Fibroblast of the aortic adventitia (primary cell): Measurements from ENCODE around the gene EIF2B5. TPM values are rescaled to one million over a fixed set of nuclear protein-coding genes. Genes with fewer than 3 reads are reported as not detected.

Source experiments
- DNase-seq: peaks from one replicate; pipeline ENCODE4 v3.0.0-alpha.2; 2010; ENCODE audit warnings: low read depth
- H3K4me3 ChIP-seq: 2 replicates; pipeline ENCODE4 v1.5.1; 2011; ENCODE audit warnings: low read depth, mild to moderate bottlenecking, control low read depth, low read length, moderate library complexity
- CTCF ChIP-seq: IDR thresholded peaks from 2 replicates; pipeline ENCODE4 v1.5.1; 2011; ENCODE audit warnings: mild to moderate bottlenecking, low read length, control low read depth, inconsistent platforms; ENCODE audit not compliant: insufficient read depth
- total RNA-seq: library from RNA; depleted of rRNA; stranded (reverse); fragments of >200 nt; gene quantifications from 2 replicates; pipeline ENCODE4 v1.2.3, GENCODE V29; 2012; ENCODE audit warnings: low replicate concordance

Gene EIF2B5
- total RNA-seq = 18.4 and 28.1 TPM in 2 replicates

- peak; percentile 42 for TF ChIP-seq CTCF
- H3K4me3 ChIP-seq = peak within 1 kb of the TSS; percentile 97
- peak; percentile 93 for DNase-seq
These were observed at the start of gene EIF2B5 for GRCh38 chr3:184135149-184135910. TSS of gene EIF2B5 (plus strand) at chr3:184135358. CDS start at chr3:184135386, 28 bp downstream.

- DNase-seq = peak; percentile 38
- no peak for TF ChIP-seq CTCF
- no peak overlapping the region for H3K4me3 ChIP-seq
These were observed 49.7 kb upstream of the EIF2B5 start for GRCh38 chr3:184085389-184085852.

DNA sequence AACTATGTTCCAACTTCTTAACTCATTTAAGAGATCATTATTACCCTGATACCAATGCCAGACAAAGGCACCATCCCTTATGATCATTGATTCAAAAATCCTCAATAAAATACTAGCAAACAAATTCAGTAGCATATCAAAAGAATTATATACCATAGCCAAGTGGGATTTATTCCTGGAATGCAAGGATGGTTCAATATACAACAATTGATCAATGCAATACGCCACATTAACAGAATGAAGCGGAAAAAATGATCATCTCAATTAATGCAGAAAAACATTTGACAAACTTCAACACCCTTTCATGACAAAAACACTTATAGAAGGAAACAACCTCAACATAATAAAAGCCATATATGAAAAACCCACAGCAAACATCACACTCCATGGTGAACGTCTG is 43.0 kb upstream of the EIF2B5 start:
- TF ChIP-seq CTCF = no peak
- no peak for DNase-seq
- no peak overlapping the region for H3K4me3 ChIP-seq

DNA sequence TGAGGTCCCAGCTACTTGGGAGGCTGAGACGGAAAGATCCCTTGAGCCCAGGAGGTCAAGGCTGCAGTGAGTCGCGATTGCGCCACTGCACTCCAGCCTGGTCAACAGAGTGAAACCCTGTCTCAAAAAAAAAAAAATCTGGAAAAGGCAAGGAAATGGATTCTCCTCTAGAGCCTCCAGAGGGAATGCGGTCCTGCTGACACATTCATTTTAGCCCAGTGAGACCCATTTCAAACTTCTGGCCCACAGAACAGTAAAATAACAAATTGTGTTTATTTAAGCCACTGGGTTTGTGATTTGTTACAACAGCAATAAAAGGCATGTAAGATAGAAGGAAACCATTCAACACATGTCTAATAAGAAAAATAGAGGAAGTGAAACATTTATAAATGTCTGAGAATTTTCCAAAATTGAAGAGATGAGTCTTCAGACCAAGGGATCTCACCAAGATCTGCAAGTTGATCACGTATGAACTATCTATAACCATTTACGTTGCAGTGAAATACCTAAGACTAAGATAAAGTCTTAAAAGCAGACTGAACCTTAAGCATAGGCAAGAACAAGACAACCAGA is 38.3 kb upstream of the EIF2B5 start, which contains the start of gene HTR3E:
Gene HTR3E (plus strand): TSS at position 254 of the 573 bp plus-strand sequence. CDS start 466 bp downstream, outside the sequence.
- no peak within 1 kb of the TSS for H3K4me3 ChIP-seq
- no peak for DNase-seq
- TF ChIP-seq CTCF = no peak

DNA sequence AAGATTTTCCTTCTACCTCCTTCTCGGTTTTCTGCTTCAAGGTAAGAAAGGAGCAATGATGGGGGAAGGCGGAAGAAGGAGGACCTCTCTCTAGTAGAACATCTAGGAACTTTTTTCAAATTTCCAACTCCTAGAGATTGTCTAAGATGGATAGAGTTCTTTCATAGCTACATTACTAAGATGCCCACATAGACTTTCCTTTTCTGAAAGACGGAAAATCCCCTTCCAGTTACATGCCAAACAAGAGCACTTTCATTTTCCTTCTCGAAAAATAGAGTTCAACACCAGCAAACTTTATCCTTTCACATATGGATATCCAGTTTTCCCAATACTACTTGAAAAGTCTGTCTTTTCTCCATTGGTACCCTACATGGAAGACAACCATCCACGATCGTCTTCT is 37.6 kb upstream of the EIF2B5 start:
- TF ChIP-seq CTCF = no peak
- no peak overlapping the region for H3K4me3 ChIP-seq
- DNase-seq = no peak

GRCh38 chr3:184099806-184100686 is 35.1 kb upstream of the EIF2B5 start:
- H3K4me3 ChIP-seq = no peak overlapping the region
- no peak for DNase-seq
- no peak for TF ChIP-seq CTCF
